ENCODE data around the gene FHOD3.

DNA sequence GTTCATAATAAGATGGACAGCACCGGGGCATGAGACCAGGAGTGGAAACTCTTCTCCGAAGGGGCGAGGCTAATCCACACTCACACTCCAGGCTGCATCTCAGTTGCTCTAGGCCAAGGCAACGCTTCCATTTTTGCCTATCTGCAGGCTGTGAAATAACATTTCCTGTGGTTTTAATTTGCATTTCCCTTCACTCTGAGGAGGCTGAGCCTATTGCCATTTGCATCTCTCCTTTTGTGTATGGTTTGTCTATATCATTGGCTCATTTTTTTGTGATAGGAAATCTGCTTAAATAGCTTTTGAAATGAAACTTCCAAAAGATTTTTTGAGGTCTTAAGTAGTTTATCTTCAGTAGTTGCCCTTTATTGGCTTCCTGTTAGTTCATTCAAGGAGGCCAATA lies 473.7 kb downstream of the FHOD3 start:
- TF ChIP-seq, protein P1, sequence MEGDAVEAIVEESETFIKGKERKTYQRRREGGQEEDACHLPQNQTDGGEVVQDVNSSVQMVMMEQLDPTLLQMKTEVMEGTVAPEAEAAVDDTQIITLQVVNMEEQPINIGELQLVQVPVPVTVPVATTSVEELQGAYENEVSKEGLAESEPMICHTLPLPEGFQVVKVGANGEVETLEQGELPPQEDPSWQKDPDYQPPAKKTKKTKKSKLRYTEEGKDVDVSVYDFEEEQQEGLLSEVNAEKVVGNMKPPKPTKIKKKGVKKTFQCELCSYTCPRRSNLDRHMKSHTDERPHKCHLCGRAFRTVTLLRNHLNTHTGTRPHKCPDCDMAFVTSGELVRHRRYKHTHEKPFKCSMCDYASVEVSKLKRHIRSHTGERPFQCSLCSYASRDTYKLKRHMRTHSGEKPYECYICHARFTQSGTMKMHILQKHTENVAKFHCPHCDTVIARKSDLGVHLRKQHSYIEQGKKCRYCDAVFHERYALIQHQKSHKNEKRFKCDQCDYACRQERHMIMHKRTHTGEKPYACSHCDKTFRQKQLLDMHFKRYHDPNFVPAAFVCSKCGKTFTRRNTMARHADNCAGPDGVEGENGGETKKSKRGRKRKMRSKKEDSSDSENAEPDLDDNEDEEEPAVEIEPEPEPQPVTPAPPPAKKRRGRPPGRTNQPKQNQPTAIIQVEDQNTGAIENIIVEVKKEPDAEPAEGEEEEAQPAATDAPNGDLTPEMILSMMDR (conservative IDR thresholded peaks at IDR 0.05; ENCODE audit: low read depth, low read length) = no peak
- TF ChIP-seq POLR2A (IDR thresholded peaks at IDR 0.05; ENCODE audit: low read depth, low read length) = no peak
- TF ChIP-seq MXI1 (IDR thresholded peaks at IDR 0.05; ENCODE audit: borderline replicate concordance, low read depth, low read length) = no peak
- no peak for TF ChIP-seq RFX5 (IDR thresholded peaks at IDR 0.05; ENCODE audit: low read depth, low read length)
- TF ChIP-seq BHLHE40 (IDR thresholded peaks at IDR 0.05; ENCODE audit: low read depth, low read length) = no peak

All from IMR-90 (cell line).